Right cardiac atrium (tissue), 5 donors: ENCODE measurements around the gene NOX3. TPM values are rescaled to one million over a fixed set of nuclear protein-coding genes. Genes with fewer than 3 reads are reported as not detected.

Source experiments
- ATAC-seq, 2 donors: fragments of 200-7000 bp; cut with Tn5 transposase; one replicate each; pipeline versions ENCODE4 v1.8.0 to v1.9.1; 2020; ENCODE audit warnings: moderate library complexity in 2 of 2, mild to moderate bottlenecking in 1 of 2
- DNase-seq, 3 donors: peaks; one replicate each; pipeline ENCODE4 v3.0.0-alpha.2; 2020
- H3K27ac ChIP-seq: one replicate; pipeline ENCODE4 v1.5.1; 2013; ENCODE audit warnings: mild to moderate bottlenecking, low read length, control low read depth, moderate library complexity
- H3K27me3 ChIP-seq: one replicate; pipeline ENCODE4 v1.6.1; 2013; ENCODE audit not compliant: control insufficient read depth, insufficient read depth
- H3K4me1 ChIP-seq: one replicate; pipeline ENCODE4 v1.6.1; 2013; ENCODE audit warnings: low read length; ENCODE audit not compliant: control insufficient read depth, insufficient read depth
- H3K4me3 ChIP-seq: one replicate; pipeline ENCODE4 v1.5.1; 2013; ENCODE audit warnings: low read length, control low read depth
- H3K9me3 ChIP-seq: one replicate; pipeline ENCODE4 v1.6.1; 2013; ENCODE audit warnings: low read length; ENCODE audit not compliant: control insufficient read depth
- WGBS: extraction: QIAGEN DNeasy Blood & Tissue Kit; methylation state at CpG from one replicate; pipeline ENCODE4 v1.1.7; 2013; 5-methylcytosine and 5-hydroxymethylcytosine counted together
- intact Hi-C, 4 donors: fragments of 100-400 bp; cut with DNase I; formaldehyde crosslinking; loops; one replicate each; pipeline versions ENCODE4 v1.11.0 to v1.14.0; 2022 to 2023
- polyA plus RNA-seq: library from polyadenylated mRNA; stranded (reverse); fragments of 200-250 nt; gene quantifications from one replicate; pipeline ENCODE4 v1.2.3, GENCODE V29; 2013
- total RNA-seq, 4 donors: library from RNA; stranded (reverse); fragmentation: NEBNext Ultra II Directional; extraction: Animal tissue kit (Norgen Biotek cat#: 25700); gene quantifications; one replicate each; pipeline ENCODE4 v1.2.1, GENCODE V29; 2021
- donor health status: healthy with polysubstance abuse.
- donor health status: DM: no; HTN: yes; CAD: no.
- donor health status: DM: no; HTN: no; CAD: no.
- donor health status: DM: no; HTN: yes; CAD: no; lungs with severe emphysema.
- donor health status: DM: yes; HTN: yes; CAD: no.

Gene NOX3
- total and polyA plus RNA-seq, 5 donors: not detected

- ATAC-seq (no peak), DNase-seq (no peak)
- WGBS: 38% methylated on average over 5 of the region's 5 CpGs
Measured at GRCh38 chr6:155381673-155382337, 73.8 kb downstream of the NOX3 start.

GRCh38 chr6:155380666-155381332 lies 74.8 kb downstream of the NOX3 start:
- no peak for DNase-seq
- no peaks in the 10 kb centered on the region for H3K4me1 ChIP-seq
- intact Hi-C loops: no loop called here
- ATAC-seq: no peak
- no peak overlapping the region for H3K4me3 ChIP-seq
- WGBS: 79% methylated on average over 8 of the region's 8 CpGs
- no peaks in the 10 kb centered on the region for H3K9me3 ChIP-seq
- H3K27ac ChIP-seq: no peak overlapping the region
- H3K27me3 ChIP-seq: no peaks in the 10 kb centered on the region

More at GRCh38 chr6:155381673-155382337, 73.8 kb downstream of the NOX3 start:
- Histone ChIP-seq H3K27ac (no peak overlapping the region), H3K4me1 (no peaks in the 10 kb centered on the region), H3K27me3 (no peaks in the 10 kb centered on the region), H3K4me3 (no peak overlapping the region), H3K9me3 (no peaks in the 10 kb centered on the region)
- intact Hi-C loops: no loop called here

GRCh38 chr6:155378724-155379123 lies 76.9 kb downstream of the NOX3 start:
- no peak overlapping the region for H3K4me3 ChIP-seq
- ATAC-seq (no peak), DNase-seq (no peak)
- H3K27me3 ChIP-seq: no peaks in the 10 kb centered on the region
- H3K27ac ChIP-seq: no peak overlapping the region
- H3K9me3 ChIP-seq: no peaks in the 10 kb centered on the region
- H3K4me1 ChIP-seq: no peaks in the 10 kb centered on the region
- intact Hi-C loops: no loop called here
- 76% methylated on average over 3 of the region's 3 CpGs for WGBS

GRCh38 chr6:155378276-155378675 lies 77.4 kb downstream of the NOX3 start:
- Histone ChIP-seq H3K4me1 (no peaks in the 10 kb centered on the region), H3K4me3 (no peak overlapping the region), H3K27ac (no peak overlapping the region), H3K9me3 (no peaks in the 10 kb centered on the region), H3K27me3 (no peaks in the 10 kb centered on the region)
- ATAC-seq (no peak), DNase-seq (no peak)
- intact Hi-C loops: no loop called here

GRCh38 chr6:155377061-155377460 lies 78.6 kb downstream of the NOX3 start:
- Histone ChIP-seq H3K4me3 (no peak overlapping the region), H3K27ac (no peak overlapping the region), H3K9me3 (no peaks in the 10 kb centered on the region), H3K4me1 (no peaks in the 10 kb centered on the region), H3K27me3 (no peaks in the 10 kb centered on the region)
- ATAC-seq (no peak), DNase-seq (no peak)
- WGBS: 96% methylated on average over 1 of the region's 1 CpG
- intact Hi-C loops: no loop called here

GRCh38 chr6:155375801-155376200 lies 79.8 kb downstream of the NOX3 start:
- H3K27me3 ChIP-seq: no peaks in the 10 kb centered on the region
- no peak for ATAC-seq
- no peaks in the 10 kb centered on the region for H3K9me3 ChIP-seq
- H3K4me1 ChIP-seq: no peaks in the 10 kb centered on the region
- H3K4me3 ChIP-seq: no peak overlapping the region
- WGBS: 75% methylated on average over 2 of the region's 2 CpGs
- DNase-seq: no peak
- intact Hi-C loops: no loop called here
- H3K27ac ChIP-seq: no peak overlapping the region

- H3K4me3 ChIP-seq: no peak overlapping the region
- 85% methylated on average over 2 of the region's 2 CpGs for WGBS
- no peaks in the 10 kb centered on the region for H3K27me3 ChIP-seq
- no peak overlapping the region for H3K27ac ChIP-seq
- ATAC-seq: no peak
- intact Hi-C loops: no loop called here
- no peaks in the 10 kb centered on the region for H3K9me3 ChIP-seq
- DNase-seq: no peak
- no peaks in the 10 kb centered on the region for H3K4me1 ChIP-seq
Measured at GRCh38 chr6:155374681-155375080, 81.0 kb downstream of the NOX3 start.

GRCh38 chr6:155373276-155373675 lies 82.4 kb downstream of the NOX3 start:
- H3K4me3 ChIP-seq: no peak overlapping the region
- intact Hi-C loops: no loop called here
- no peaks in the 10 kb centered on the region for H3K9me3 ChIP-seq
- H3K27ac ChIP-seq: no peak overlapping the region
- ATAC-seq (no peak), DNase-seq (no peak)
- WGBS: 91% methylated on average over 3 of the region's 3 CpGs
- no peaks in the 10 kb centered on the region for H3K4me1 ChIP-seq
- H3K27me3 ChIP-seq: no peaks in the 10 kb centered on the region

GRCh38 chr6:155372256-155372655 lies 83.4 kb downstream of the NOX3 start:
- H3K27ac ChIP-seq: no peak overlapping the region
- 83% methylated on average over 4 of the region's 4 CpGs for WGBS
- ATAC-seq: no peak
- intact Hi-C loops: no loop called here
- no peaks in the 10 kb centered on the region for H3K27me3 ChIP-seq
- H3K9me3 ChIP-seq: no peaks in the 10 kb centered on the region
- no peaks in the 10 kb centered on the region for H3K4me1 ChIP-seq
- no peak overlapping the region for H3K4me3 ChIP-seq
- no peak for DNase-seq

- intact Hi-C loops: no loop called here
- no peak overlapping the region for H3K4me3 ChIP-seq
- WGBS: 59% methylated on average over 5 of the region's 5 CpGs
- no peak overlapping the region for H3K27ac ChIP-seq
- no peak for DNase-seq
- no peaks in the 10 kb centered on the region for H3K9me3 ChIP-seq
- H3K27me3 ChIP-seq: no peaks in the 10 kb centered on the region
- H3K4me1 ChIP-seq: no peaks in the 10 kb centered on the region
- no peak for ATAC-seq
Measured at GRCh38 chr6:155371230-155371629, 84.4 kb downstream of the NOX3 start.

GRCh38 chr6:155366325-155366724 lies 89.3 kb downstream of the NOX3 start:
- DNase-seq (no peak), ATAC-seq (no peak)
- intact Hi-C loops: no loop called here
- no peaks in the 10 kb centered on the region for H3K4me1 ChIP-seq
- H3K9me3 ChIP-seq: no peaks in the 10 kb centered on the region
- H3K27me3 ChIP-seq: no peaks in the 10 kb centered on the region
- H3K27ac ChIP-seq: no peak overlapping the region
- H3K4me3 ChIP-seq: no peak overlapping the region
- 74% methylated on average over 6 of the region's 6 CpGs for WGBS
